ENCODE data around the gene ACVR2A.

GRCh38 chr2:147850838-147851237 is 6.0 kb downstream of the ACVR2A start:
- TF ChIP-seq CTCF (IDR thresholded peaks at IDR 0.05) (no peak), POLR2A (IDR thresholded peaks at IDR 0.05) (no peak)

Data from right lobe of liver (tissue), 4 donors.